Measurements from ENCODE around the gene SLC35B1.
"Not testable (repeated sequence)": the region's sequence is repeated elsewhere in the genome, so short reads cannot be mapped to it uniquely, and the experiment has no call there.

The SLC35B1 gene

DNA sequence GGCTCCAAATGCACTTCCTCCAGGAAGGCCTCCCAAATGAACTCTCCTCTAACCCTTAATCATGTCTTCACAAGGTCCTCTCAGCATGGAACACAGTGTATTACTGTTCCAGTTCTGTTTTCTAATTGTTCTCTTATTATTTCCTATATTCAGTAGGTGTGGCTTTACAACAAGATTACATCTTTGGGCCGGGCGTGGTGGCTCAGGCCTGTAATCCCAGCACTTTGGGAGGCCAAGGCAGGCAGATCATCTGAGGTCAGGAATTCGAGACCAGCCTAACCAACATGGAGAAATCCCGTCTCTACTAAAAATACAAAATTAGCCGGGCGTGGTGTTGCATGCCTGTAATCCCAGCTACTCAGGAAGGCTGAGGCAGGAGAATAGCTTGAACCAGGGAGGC is 34.1 kb downstream of the SLC35B1 start:
- not testable (repeated sequence) for DNase-seq (ENCODE audit: low spot score); FAIRE-seq

- DNase-seq (ENCODE audit: low spot score) (no peak), FAIRE-seq (no peak)
These were observed 37.1 kb downstream of the SLC35B1 start for GRCh38 chr17:49670641-49671040.

- FAIRE-seq (no peak), DNase-seq (ENCODE audit: low spot score) (no peak)
These were observed 37.8 kb downstream of the SLC35B1 start for GRCh38 chr17:49670002-49670401.

DNA sequence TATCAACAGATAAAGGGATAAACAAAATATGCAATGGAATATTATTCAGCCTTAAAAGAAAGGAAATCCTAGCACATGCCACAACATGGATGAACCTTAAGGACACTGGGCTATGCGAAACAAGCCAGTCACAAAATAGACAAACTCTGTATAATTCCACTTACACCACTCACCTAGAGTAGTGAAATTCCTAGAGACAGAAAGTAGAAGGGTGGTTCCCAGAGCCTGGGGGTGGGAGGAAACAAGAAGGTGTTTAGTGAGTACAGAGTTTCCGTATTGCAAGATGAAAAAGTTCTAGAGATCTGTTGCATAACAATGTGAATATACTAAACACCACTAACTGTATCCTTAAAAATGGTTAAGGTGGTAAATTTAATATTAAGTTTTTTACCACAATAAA is 39.9 kb downstream of the SLC35B1 start:
- FAIRE-seq (no peak), DNase-seq (ENCODE audit: low spot score) (no peak)

GRCh38 chr17:49664706-49665211 is 43.0 kb downstream of the SLC35B1 start:
- FAIRE-seq (no peak), DNase-seq (ENCODE audit: low spot score) (no peak)

DNA sequence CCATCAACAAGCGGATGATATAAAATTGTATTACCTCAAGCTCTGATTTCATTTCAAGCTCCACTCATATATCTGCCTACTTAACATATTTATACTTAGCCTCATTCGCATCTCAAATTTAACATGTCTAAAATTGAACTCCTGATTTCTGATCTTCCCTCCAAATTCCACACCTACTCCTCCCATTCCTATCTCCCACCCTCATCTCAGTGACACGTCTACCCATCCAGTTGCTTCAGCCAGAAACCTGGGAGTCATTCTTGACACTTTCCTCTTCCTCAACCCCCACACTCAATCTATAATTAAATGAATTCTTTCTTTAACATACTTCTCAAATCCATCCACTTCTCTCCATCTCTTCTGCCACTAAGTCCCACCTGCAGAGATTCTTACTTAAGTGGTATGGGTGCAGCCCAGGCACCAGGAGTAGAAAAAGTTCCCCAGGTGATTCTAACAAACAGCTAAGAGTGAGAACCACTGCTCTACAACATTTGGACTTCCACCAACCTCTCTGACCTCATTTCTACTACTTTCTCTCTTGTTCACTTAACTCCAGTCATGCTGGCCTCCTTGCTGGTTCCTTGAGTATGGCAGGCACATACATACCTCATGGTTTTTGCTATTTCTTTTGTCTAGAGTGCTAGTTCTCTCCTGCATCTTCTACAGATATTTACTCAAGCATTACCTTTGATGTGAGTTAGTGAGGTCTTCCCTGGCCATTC is 47.9 kb downstream of the SLC35B1 start:
- DNase-seq (ENCODE audit: low spot score) (no peak), FAIRE-seq (no peak)

- FAIRE-seq (no peak), DNase-seq (ENCODE audit: low spot score) (no peak)
These were observed 51.5 kb downstream of the SLC35B1 start for GRCh38 chr17:49656247-49656646.

Measured in urothelium cell line (cell line).